ENCODE measurements around the gene LYZL1.
"Not testable (repeated sequence)": the region's sequence is repeated elsewhere in the genome, so short reads cannot be mapped to it uniquely, and the experiment has no call there.

DNA sequence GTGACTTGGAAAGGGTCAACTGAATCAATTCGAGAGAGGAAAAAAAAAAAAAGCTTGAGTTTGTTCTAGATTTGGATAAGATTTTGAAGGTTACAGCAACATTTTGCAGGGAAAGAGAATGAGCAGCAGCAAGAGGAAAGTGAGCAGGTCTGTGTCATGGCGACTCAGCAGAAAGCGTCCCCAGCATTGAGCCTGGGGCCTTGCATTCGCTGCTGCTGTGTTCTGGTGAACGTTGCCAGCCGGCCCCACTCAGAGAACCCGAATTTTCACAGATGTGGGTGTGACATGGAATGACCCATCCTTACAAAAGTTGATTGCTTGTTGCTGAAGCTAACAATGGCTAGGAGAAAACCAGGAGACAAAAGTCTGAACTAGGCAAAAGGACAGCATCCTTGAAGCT lies 21.6 kb downstream of the LYZL1 start:
- TF ChIP-seq CTCF (IDR thresholded peaks at IDR 0.05); EZH2 (IDR thresholded peaks at IDR 0.05; ENCODE audit: borderline replicate concordance, insufficient read depth, low read depth, low read length, poor library complexity, severe bottlenecking): not testable (repeated sequence)

Measured in B cell (primary cell).